H9 (cell line): ENCODE measurements around the gene WFDC1. TPM values are rescaled to one million over a fixed set of nuclear protein-coding genes. Genes with fewer than 3 reads are reported as not detected.

Experiments
- DNase-seq: peaks from one replicate; pipeline ENCODE4 v3.0.0-alpha.2; 2017
- H2AFZ ChIP-seq: one replicate; pipeline ENCODE4 v1.6.1; 2013; ENCODE audit warnings: mild to moderate bottlenecking, low read length, control low read depth, moderate library complexity
- H2AK5ac ChIP-seq: 2 replicates; pipeline ENCODE4 v1.6.1; 2013; ENCODE audit warnings: low read length, control low read depth, mixed read lengths; ENCODE audit not compliant: insufficient read length
- H2BK120ac ChIP-seq: one replicate; pipeline ENCODE4 v1.6.1; 2013; ENCODE audit warnings: low read depth, mild to moderate bottlenecking, low read length, control low read depth, inconsistent platforms; ENCODE audit not compliant: poor library complexity, severe bottlenecking
- H2BK12ac ChIP-seq: 2 replicates; pipeline ENCODE4 v1.6.1; 2013; ENCODE audit warnings: low read length, control low read depth, mixed read lengths, low read depth; ENCODE audit not compliant: insufficient read length
- H2BK15ac ChIP-seq: 2 replicates; pipeline ENCODE4 v1.6.1; 2013; ENCODE audit warnings: low read depth, low read length, control low read depth
- H2BK20ac ChIP-seq: one replicate; pipeline ENCODE4 v1.6.1; 2013; ENCODE audit warnings: low read depth, mild to moderate bottlenecking, low read length, control low read depth, inconsistent platforms; ENCODE audit not compliant: poor library complexity, severe bottlenecking
- H2BK5ac ChIP-seq: 2 replicates; pipeline ENCODE4 v1.6.1; 2013; ENCODE audit warnings: low read length, control low read depth, mixed read lengths; ENCODE audit not compliant: insufficient read length
- H3K14ac ChIP-seq: 2 replicates; pipeline ENCODE4 v1.6.1; 2013; ENCODE audit warnings: low read length, control low read depth; ENCODE audit not compliant: insufficient read depth
- H3K18ac ChIP-seq: 2 replicates; pipeline ENCODE4 v1.6.1; 2013; ENCODE audit warnings: low read depth, mild to moderate bottlenecking, mixed read lengths, low read length, control low read depth; ENCODE audit not compliant: insufficient read length
- H3K23ac ChIP-seq: 2 replicates; pipeline ENCODE4 v1.6.1; 2013; ENCODE audit warnings: low read length, control low read depth, mixed read lengths, low read depth; ENCODE audit not compliant: insufficient read length
- H3K23me2 ChIP-seq: 2 replicates; pipeline ENCODE4 v1.6.1; 2013; ENCODE audit warnings: low read depth, mild to moderate bottlenecking, mixed read lengths, low read length, control low read depth; ENCODE audit not compliant: insufficient read length, poor library complexity, severe bottlenecking
- H3K27ac ChIP-seq: 2 replicates; pipeline ENCODE4 v1.5.1; 2013; ENCODE audit warnings: low read length, control low read depth, mixed read lengths, low read depth; ENCODE audit not compliant: insufficient read length
- H3K27me3 ChIP-seq: 2 replicates; pipeline ENCODE4 v1.6.1; 2013; ENCODE audit warnings: low read length, control low read depth, inconsistent platforms; ENCODE audit not compliant: insufficient read depth
- H3K4ac ChIP-seq: 2 replicates; pipeline ENCODE4 v1.6.1; 2013; ENCODE audit warnings: low read depth, mild to moderate bottlenecking, control low read depth, inconsistent platforms, low read length, moderate library complexity
- H3K4me1 ChIP-seq: 2 replicates; pipeline ENCODE4 v1.6.1; 2013; ENCODE audit warnings: low read length, control low read depth, inconsistent platforms; ENCODE audit not compliant: insufficient read depth
- H3K4me2 ChIP-seq: 2 replicates; pipeline ENCODE4 v1.6.1; 2013; ENCODE audit warnings: low read length, control low read depth, mixed read lengths; ENCODE audit not compliant: insufficient read length, insufficient read depth
- H3K56ac ChIP-seq: 2 replicates; pipeline ENCODE4 v1.6.1; 2013; ENCODE audit warnings: low read depth, mild to moderate bottlenecking, mixed read lengths, low read length, control low read depth; ENCODE audit not compliant: insufficient read length
- H3K79me1 ChIP-seq: 2 replicates; pipeline ENCODE4 v1.6.1; 2013; ENCODE audit warnings: low read depth, mild to moderate bottlenecking, moderate library complexity, low read length, control low read depth, inconsistent platforms; ENCODE audit not compliant: insufficient read depth, poor library complexity, severe bottlenecking
- H3K79me2 ChIP-seq: 2 replicates; pipeline ENCODE4 v1.6.1; 2013; ENCODE audit warnings: low read length, control low read depth, inconsistent platforms; ENCODE audit not compliant: insufficient read depth
- H3K9ac ChIP-seq: 2 replicates; pipeline ENCODE4 v1.6.1; 2013; ENCODE audit warnings: low read length, control low read depth, mixed read lengths; ENCODE audit not compliant: insufficient read length; ENCODE audit errors: extremely low read depth
- H3K9me3 ChIP-seq: one replicate; pipeline ENCODE4 v1.6.1; 2013; ENCODE audit warnings: low read depth, low read length, inconsistent platforms; ENCODE audit not compliant: control insufficient read depth
- H3T11ph ChIP-seq: one replicate; pipeline ENCODE4 v1.6.1; 2013; ENCODE audit warnings: mild to moderate bottlenecking, low read length, control low read depth, inconsistent platforms
- H4K20me1 ChIP-seq: one replicate; pipeline ENCODE4 v1.6.1; 2013; ENCODE audit not compliant: control insufficient read depth, insufficient read length, insufficient read depth
- H4K5ac ChIP-seq: 2 replicates; pipeline ENCODE4 v1.6.1; 2013; ENCODE audit warnings: low read depth, mild to moderate bottlenecking, mixed read lengths, low read length, control low read depth; ENCODE audit not compliant: insufficient read length
- H4K8ac ChIP-seq: replicated peaks from 2 replicates; pipeline ENCODE4 v1.6.1; 2013; ENCODE audit warnings: low read length, control low read depth, mixed read lengths, low read depth; ENCODE audit not compliant: insufficient read length
- H4K91ac ChIP-seq: 2 replicates; pipeline ENCODE4 v1.6.1; 2013; ENCODE audit warnings: low read depth, mild to moderate bottlenecking, moderate library complexity, mixed read lengths, low read length, control low read depth; ENCODE audit not compliant: insufficient read length
- H3K27ac Mint-ChIP-seq, 3 experiments: 2 replicates in 2 of 3; 3 replicates in 1 of 3; pipeline ENCODE4 v1.8.0; 2020 to 2021; ENCODE audit warnings: mixed read lengths in 3 of 3, mild to moderate bottlenecking in 1 of 3, moderate library complexity in 1 of 3
- H3K27me3 Mint-ChIP-seq: 2 replicates; pipeline ENCODE4 v1.8.0; 2021; ENCODE audit warnings: low read depth, mild to moderate bottlenecking, moderate library complexity, mixed read lengths
- H3K36me3 Mint-ChIP-seq, 3 experiments: 2 replicates in 2 of 3; 3 replicates in 1 of 3; pipeline ENCODE4 v1.8.0; 2020 to 2021; ENCODE audit warnings: low read depth in 3 of 3, mixed read lengths in 3 of 3; ENCODE audit not compliant: insufficient read depth in 1 of 3
- H3K4me1 Mint-ChIP-seq, 2 experiments: 2 replicates each; pipeline ENCODE4 v1.8.0; 2020; ENCODE audit warnings: mixed read lengths in 2 of 2
- H3K4me3 Mint-ChIP-seq, 2 experiments: 2 replicates in 1 of 2; 3 replicates in 1 of 2; pipeline ENCODE4 v1.8.0; 2020 to 2021; ENCODE audit warnings: mild to moderate bottlenecking in 2 of 2, mixed read lengths in 2 of 2, moderate library complexity in 1 of 2
- H3K9me3 Mint-ChIP-seq, 2 experiments: 2 replicates in 1 of 2; 3 replicates in 1 of 2; pipeline ENCODE4 v1.8.0; 2020; ENCODE audit warnings: mild to moderate bottlenecking in 2 of 2, mixed read lengths in 2 of 2, moderate library complexity in 1 of 2
- WGBS: extraction: QIAGEN DNeasy Blood & Tissue Kit; methylation state at CpG from one replicate; pipeline ENCODE4 v1.1.7; 2013; ENCODE audit warnings: missing lambda C conversion rate, low lambda C conversion rate, mixed read lengths; ENCODE audit not compliant: insufficient read length; ENCODE audit errors: extremely low coverage; 5-methylcytosine and 5-hydroxymethylcytosine counted together
- total RNA-seq: library from RNA; stranded (reverse); gene quantifications from 2 replicates; pipeline ENCODE4 v1.2.1, GENCODE V29; 2021
- TF ChIP-seq, protein P1 (sequence below): fragments of 200-600 bp; sonication (generic); conservative IDR thresholded peaks from 3 replicates; pipeline ENCODE4 v1.8.0; 2021; ENCODE audit warnings: antibody characterized with exemption, mild to moderate bottlenecking

The WFDC1 gene
- total RNA-seq, 1 experiment from 2014 or later: 0.24 TPM

DNA sequence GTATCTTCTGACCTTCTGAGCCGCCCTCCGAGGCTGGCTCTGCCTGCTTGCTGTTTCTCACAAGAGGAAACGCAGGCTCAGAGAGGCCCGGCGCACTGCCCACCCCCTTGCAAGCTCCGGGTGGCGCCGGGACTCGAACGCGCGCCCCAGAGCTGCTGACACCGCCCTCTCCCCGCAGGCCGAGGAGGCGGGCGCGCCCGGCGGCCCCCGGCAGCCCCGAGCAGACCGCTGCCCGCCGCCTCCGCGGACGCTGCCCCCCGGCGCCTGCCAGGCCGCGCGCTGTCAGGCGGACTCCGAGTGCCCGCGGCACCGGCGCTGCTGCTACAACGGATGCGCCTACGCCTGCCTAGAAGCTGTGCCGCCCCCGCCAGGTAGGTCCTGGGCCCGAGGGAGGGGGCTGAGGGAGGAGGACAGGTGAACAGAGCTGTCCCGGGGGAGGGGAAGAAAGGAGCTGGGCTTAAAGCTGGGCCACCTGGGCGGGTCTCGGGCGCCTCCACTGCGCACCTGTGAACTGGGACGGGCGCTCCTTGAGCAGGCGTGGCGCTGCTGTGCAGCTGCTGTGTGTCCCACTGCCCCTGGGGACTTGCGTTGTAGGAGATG, 18.2 kb downstream of the WFDC1 start:
- no peaks in the 10 kb centered on the region for H3K79me1 ChIP-seq
- TF ChIP-seq, protein P1, sequence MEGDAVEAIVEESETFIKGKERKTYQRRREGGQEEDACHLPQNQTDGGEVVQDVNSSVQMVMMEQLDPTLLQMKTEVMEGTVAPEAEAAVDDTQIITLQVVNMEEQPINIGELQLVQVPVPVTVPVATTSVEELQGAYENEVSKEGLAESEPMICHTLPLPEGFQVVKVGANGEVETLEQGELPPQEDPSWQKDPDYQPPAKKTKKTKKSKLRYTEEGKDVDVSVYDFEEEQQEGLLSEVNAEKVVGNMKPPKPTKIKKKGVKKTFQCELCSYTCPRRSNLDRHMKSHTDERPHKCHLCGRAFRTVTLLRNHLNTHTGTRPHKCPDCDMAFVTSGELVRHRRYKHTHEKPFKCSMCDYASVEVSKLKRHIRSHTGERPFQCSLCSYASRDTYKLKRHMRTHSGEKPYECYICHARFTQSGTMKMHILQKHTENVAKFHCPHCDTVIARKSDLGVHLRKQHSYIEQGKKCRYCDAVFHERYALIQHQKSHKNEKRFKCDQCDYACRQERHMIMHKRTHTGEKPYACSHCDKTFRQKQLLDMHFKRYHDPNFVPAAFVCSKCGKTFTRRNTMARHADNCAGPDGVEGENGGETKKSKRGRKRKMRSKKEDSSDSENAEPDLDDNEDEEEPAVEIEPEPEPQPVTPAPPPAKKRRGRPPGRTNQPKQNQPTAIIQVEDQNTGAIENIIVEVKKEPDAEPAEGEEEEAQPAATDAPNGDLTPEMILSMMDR: peak; percentile 14; the same call in 1 of the 3 replicates
- H3K23me2 ChIP-seq: no peaks in the 10 kb centered on the region
- H3K79me2 ChIP-seq: no peaks in the 10 kb centered on the region
- no peaks in the 10 kb centered on the region for H4K20me1 ChIP-seq
- Mint-ChIP-seq H3K4me3 (peak overlapping the region; percentile 49 to 58; a peak in 3 of 5 replicates), H3K36me3 (0 out of 7 replicates have a peak, but pooled peaks cover 0 to 2% (median 0%) of the 10 kb centered on the region in 3 experiments), H3K27me3 (peaks cover 26% of the 10 kb centered on the region), H3K9me3 (peaks cover 2 to 3% of the 10 kb centered on the region in 2 experiments; a peak in 2 of 5 replicates), H3K4me1 (peaks cover 4 to 11% of the 10 kb centered on the region in 2 experiments; a peak in 3 of 4 replicates), H3K27ac (no peak overlapping the region)
- H2BK20ac ChIP-seq: no peak overlapping the region
- H3K18ac ChIP-seq: no peak overlapping the region
- H2AK5ac ChIP-seq: no peak overlapping the region
- no peak overlapping the region for H2BK15ac ChIP-seq
- no peak overlapping the region for H3K4ac ChIP-seq
- no peak overlapping the region for H2AFZ ChIP-seq
- no peaks in the 10 kb centered on the region for H3K4me1 ChIP-seq
- no peak overlapping the region for H3K14ac ChIP-seq
- DNase-seq: peak; percentile 90
- H2BK12ac ChIP-seq: no peak overlapping the region
- no peak overlapping the region for H3K23ac ChIP-seq
- H4K91ac ChIP-seq: no peak overlapping the region
- H3K4me2 ChIP-seq: no peak overlapping the region
- H2BK120ac ChIP-seq: no peak overlapping the region
- H2BK5ac ChIP-seq: no peak overlapping the region
- no peak overlapping the region for H3K56ac ChIP-seq
- H3K27ac ChIP-seq: no peak overlapping the region
- no peaks in the 10 kb centered on the region for H3K9me3 ChIP-seq
- no CpG with 5 or more reads among the region's 55 CpGs for WGBS
- no peaks in the 10 kb centered on the region for H3K27me3 ChIP-seq
- H4K8ac ChIP-seq: no peak overlapping the region
- no peak overlapping the region for H3T11ph ChIP-seq
- no peak overlapping the region for H3K9ac ChIP-seq
- no peak overlapping the region for H4K5ac ChIP-seq
